AG09309 (cell line): ENCODE data around the gene PLEKHH1.
A peak's percentile ranks its signal among the peaks of the same experiment; 100 is the strongest.

Experiments
- DNase-seq: peaks from one replicate; pipeline ENCODE4 v3.0.0-alpha.2; 2010; ENCODE audit warnings: low read depth
- H3K4me3 ChIP-seq: 2 replicates; pipeline ENCODE4 v1.5.1; 2011; ENCODE audit warnings: mild to moderate bottlenecking, low read depth, low read length, moderate library complexity; ENCODE audit not compliant: control insufficient read depth
- CTCF ChIP-seq: IDR thresholded peaks from 2 replicates; pipeline ENCODE4 v1.5.1; 2011; ENCODE audit warnings: mild to moderate bottlenecking, low read depth, low read length, inconsistent platforms; ENCODE audit not compliant: insufficient read depth, control insufficient read depth; ENCODE audit errors: missing control alignments

The PLEKHH1 gene

GRCh38 chr14:67557656-67558055, 24.6 kb downstream of the PLEKHH1 start:
- no peak for TF ChIP-seq CTCF
- no peak for DNase-seq

DNA sequence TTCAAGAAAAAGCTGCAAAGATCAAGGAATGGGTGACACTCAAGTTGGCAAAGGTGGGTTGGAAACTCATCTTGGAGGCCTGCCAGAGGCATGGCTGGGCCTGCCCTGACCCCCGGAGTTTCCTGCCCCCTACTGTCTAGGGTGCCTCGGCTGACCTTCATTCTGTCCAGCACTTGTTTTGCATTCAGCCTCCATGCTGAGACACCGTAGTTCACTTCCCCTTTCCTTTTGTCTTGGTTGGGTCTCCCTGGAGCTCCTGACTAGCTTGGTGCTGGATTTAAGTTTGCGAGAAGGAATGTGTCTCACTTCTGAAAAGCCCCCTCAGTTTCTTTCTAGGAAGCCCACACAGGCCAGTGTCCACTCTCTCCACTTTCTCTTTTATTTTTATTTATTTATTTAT, 26.5 kb downstream of the PLEKHH1 start:
- TF ChIP-seq CTCF: no peak
- no peak overlapping the region for H3K4me3 ChIP-seq
- DNase-seq: no peak

More at GRCh38 chr14:67557656-67558055, 24.6 kb downstream of the PLEKHH1 start:
- no peak overlapping the region for H3K4me3 ChIP-seq

DNA sequence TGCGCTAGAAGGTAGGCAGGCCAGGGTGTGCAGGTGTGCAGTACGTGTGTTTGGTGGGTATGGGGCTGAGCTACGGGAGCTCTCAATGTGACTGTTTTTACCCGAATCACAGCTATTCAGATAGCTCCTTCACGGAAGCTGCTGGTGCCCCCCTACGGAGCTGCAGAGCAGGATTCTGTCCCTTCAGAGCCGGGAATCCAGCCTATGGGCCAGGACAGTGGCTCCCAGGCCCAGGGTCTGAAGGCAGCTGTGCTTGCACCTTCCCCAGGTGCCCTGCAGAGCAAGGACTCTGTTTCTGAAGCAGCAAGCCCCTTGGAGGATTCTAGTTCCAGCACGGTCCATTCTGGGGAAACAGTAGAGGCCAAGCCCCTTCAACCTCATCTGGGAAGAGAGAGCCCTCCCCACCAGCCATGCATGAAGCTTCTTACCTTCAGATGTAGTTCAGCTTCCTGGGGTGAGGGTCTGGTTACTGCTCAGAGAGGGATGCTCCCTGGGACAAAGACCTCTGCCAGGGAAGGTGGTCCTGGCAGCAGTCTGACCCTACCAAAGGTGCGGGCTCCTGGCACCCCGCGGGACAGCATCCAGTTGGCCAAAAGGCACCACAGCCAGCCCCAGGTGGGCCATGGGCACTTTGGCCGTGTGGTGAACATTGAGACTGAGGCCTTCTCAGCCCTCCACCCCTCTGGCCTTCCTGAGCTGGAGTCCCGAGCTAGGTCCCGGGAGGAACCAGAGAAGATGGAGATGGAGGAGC, 29.1 kb downstream of the PLEKHH1 start:
- DNase-seq: no peak
- no peak for TF ChIP-seq CTCF
- no peak overlapping the region for H3K4me3 ChIP-seq

GRCh38 chr14:67562776-67563150, 29.7 kb downstream of the PLEKHH1 start:
- DNase-seq: no peak
- no peak overlapping the region for H3K4me3 ChIP-seq
- TF ChIP-seq CTCF: no peak

DNA sequence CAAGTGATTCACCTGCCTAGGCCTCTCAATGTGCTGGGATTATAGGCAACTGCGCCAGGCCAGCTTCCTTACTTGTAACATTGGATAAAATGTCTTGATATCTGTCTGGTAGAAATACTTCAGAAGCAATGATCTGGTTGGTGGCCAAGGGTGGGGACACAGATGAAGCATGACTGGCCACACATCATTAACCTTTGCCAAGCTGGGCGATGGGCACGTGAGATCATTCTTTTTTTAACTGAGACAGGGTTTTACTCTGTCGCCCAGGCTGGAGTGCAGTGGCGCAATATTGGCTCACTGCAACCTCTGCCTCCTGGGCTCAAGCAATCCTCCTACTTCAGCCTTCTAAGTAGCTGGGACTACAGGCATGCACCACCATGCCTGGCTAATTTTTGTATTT, 31.1 kb downstream of the PLEKHH1 start:
- no peak overlapping the region for H3K4me3 ChIP-seq
- no peak for TF ChIP-seq CTCF
- no peak for DNase-seq

DNA sequence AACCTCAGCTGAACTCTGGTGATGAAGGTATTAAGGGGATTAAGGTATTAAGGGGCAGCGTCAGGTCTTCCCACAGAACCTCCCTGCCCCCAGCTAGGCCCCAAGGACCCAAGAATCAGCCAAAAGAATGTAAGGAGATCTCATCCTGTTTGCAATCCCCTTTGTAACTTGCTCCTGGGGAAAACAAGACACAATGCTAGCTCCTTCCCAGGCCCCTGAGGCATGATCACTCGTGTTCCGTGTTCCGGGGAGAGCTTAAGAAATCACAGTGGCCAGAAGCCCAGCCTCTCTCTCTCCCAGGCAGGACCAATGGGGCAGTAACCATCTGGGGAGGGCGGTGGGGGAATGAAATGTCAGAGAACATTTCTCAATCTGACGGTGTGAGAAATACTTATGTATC, 33.8 kb downstream of the PLEKHH1 start:
- no peak overlapping the region for H3K4me3 ChIP-seq
- no peak for TF ChIP-seq CTCF
- DNase-seq: peak; percentile 35
